H9 (cell line): ENCODE measurements around the gene SORBS1. TPM values are rescaled to one million over a fixed set of nuclear protein-coding genes. Genes with fewer than 3 reads are reported as not detected.

ENCODE experiments used
- DNase-seq: peaks from one replicate; pipeline ENCODE4 v3.0.0-alpha.2; 2017
- H2AFZ ChIP-seq: one replicate; pipeline ENCODE4 v1.6.1; 2013; ENCODE audit warnings: mild to moderate bottlenecking, low read length, control low read depth, moderate library complexity
- H2AK5ac ChIP-seq: 2 replicates; pipeline ENCODE4 v1.6.1; 2013; ENCODE audit warnings: low read length, control low read depth, mixed read lengths; ENCODE audit not compliant: insufficient read length
- H2BK120ac ChIP-seq: one replicate; pipeline ENCODE4 v1.6.1; 2013; ENCODE audit warnings: low read depth, mild to moderate bottlenecking, low read length, control low read depth, inconsistent platforms; ENCODE audit not compliant: poor library complexity, severe bottlenecking
- H2BK12ac ChIP-seq: 2 replicates; pipeline ENCODE4 v1.6.1; 2013; ENCODE audit warnings: low read length, control low read depth, mixed read lengths, low read depth; ENCODE audit not compliant: insufficient read length
- H2BK15ac ChIP-seq: 2 replicates; pipeline ENCODE4 v1.6.1; 2013; ENCODE audit warnings: low read depth, low read length, control low read depth
- H2BK20ac ChIP-seq: one replicate; pipeline ENCODE4 v1.6.1; 2013; ENCODE audit warnings: low read depth, mild to moderate bottlenecking, low read length, control low read depth, inconsistent platforms; ENCODE audit not compliant: poor library complexity, severe bottlenecking
- H2BK5ac ChIP-seq: 2 replicates; pipeline ENCODE4 v1.6.1; 2013; ENCODE audit warnings: low read length, control low read depth, mixed read lengths; ENCODE audit not compliant: insufficient read length
- H3K14ac ChIP-seq: 2 replicates; pipeline ENCODE4 v1.6.1; 2013; ENCODE audit warnings: low read length, control low read depth; ENCODE audit not compliant: insufficient read depth
- H3K18ac ChIP-seq: 2 replicates; pipeline ENCODE4 v1.6.1; 2013; ENCODE audit warnings: low read depth, mild to moderate bottlenecking, mixed read lengths, low read length, control low read depth; ENCODE audit not compliant: insufficient read length
- H3K23ac ChIP-seq: 2 replicates; pipeline ENCODE4 v1.6.1; 2013; ENCODE audit warnings: low read length, control low read depth, mixed read lengths, low read depth; ENCODE audit not compliant: insufficient read length
- H3K23me2 ChIP-seq: 2 replicates; pipeline ENCODE4 v1.6.1; 2013; ENCODE audit warnings: low read depth, mild to moderate bottlenecking, mixed read lengths, low read length, control low read depth; ENCODE audit not compliant: insufficient read length, poor library complexity, severe bottlenecking
- H3K27ac ChIP-seq: 2 replicates; pipeline ENCODE4 v1.5.1; 2013; ENCODE audit warnings: low read length, control low read depth, mixed read lengths, low read depth; ENCODE audit not compliant: insufficient read length
- H3K27me3 ChIP-seq: 2 replicates; pipeline ENCODE4 v1.6.1; 2013; ENCODE audit warnings: low read length, control low read depth, inconsistent platforms; ENCODE audit not compliant: insufficient read depth
- H3K4ac ChIP-seq: 2 replicates; pipeline ENCODE4 v1.6.1; 2013; ENCODE audit warnings: low read depth, mild to moderate bottlenecking, control low read depth, inconsistent platforms, low read length, moderate library complexity
- H3K4me1 ChIP-seq: 2 replicates; pipeline ENCODE4 v1.6.1; 2013; ENCODE audit warnings: low read length, control low read depth, inconsistent platforms; ENCODE audit not compliant: insufficient read depth
- H3K4me2 ChIP-seq: 2 replicates; pipeline ENCODE4 v1.6.1; 2013; ENCODE audit warnings: low read length, control low read depth, mixed read lengths; ENCODE audit not compliant: insufficient read length, insufficient read depth
- H3K56ac ChIP-seq: 2 replicates; pipeline ENCODE4 v1.6.1; 2013; ENCODE audit warnings: low read depth, mild to moderate bottlenecking, mixed read lengths, low read length, control low read depth; ENCODE audit not compliant: insufficient read length
- H3K79me1 ChIP-seq: 2 replicates; pipeline ENCODE4 v1.6.1; 2013; ENCODE audit warnings: low read depth, mild to moderate bottlenecking, moderate library complexity, low read length, control low read depth, inconsistent platforms; ENCODE audit not compliant: insufficient read depth, poor library complexity, severe bottlenecking
- H3K79me2 ChIP-seq: 2 replicates; pipeline ENCODE4 v1.6.1; 2013; ENCODE audit warnings: low read length, control low read depth, inconsistent platforms; ENCODE audit not compliant: insufficient read depth
- H3K9ac ChIP-seq: 2 replicates; pipeline ENCODE4 v1.6.1; 2013; ENCODE audit warnings: low read length, control low read depth, mixed read lengths; ENCODE audit not compliant: insufficient read length; ENCODE audit errors: extremely low read depth
- H3K9me3 ChIP-seq: one replicate; pipeline ENCODE4 v1.6.1; 2013; ENCODE audit warnings: low read depth, low read length, inconsistent platforms; ENCODE audit not compliant: control insufficient read depth
- H3T11ph ChIP-seq: one replicate; pipeline ENCODE4 v1.6.1; 2013; ENCODE audit warnings: mild to moderate bottlenecking, low read length, control low read depth, inconsistent platforms
- H4K20me1 ChIP-seq: one replicate; pipeline ENCODE4 v1.6.1; 2013; ENCODE audit not compliant: control insufficient read depth, insufficient read length, insufficient read depth
- H4K5ac ChIP-seq: 2 replicates; pipeline ENCODE4 v1.6.1; 2013; ENCODE audit warnings: low read depth, mild to moderate bottlenecking, mixed read lengths, low read length, control low read depth; ENCODE audit not compliant: insufficient read length
- H4K8ac ChIP-seq: replicated peaks from 2 replicates; pipeline ENCODE4 v1.6.1; 2013; ENCODE audit warnings: low read length, control low read depth, mixed read lengths, low read depth; ENCODE audit not compliant: insufficient read length
- H4K91ac ChIP-seq: 2 replicates; pipeline ENCODE4 v1.6.1; 2013; ENCODE audit warnings: low read depth, mild to moderate bottlenecking, moderate library complexity, mixed read lengths, low read length, control low read depth; ENCODE audit not compliant: insufficient read length
- H3K27ac Mint-ChIP-seq, 3 experiments: 2 replicates in 2 of 3; 3 replicates in 1 of 3; pipeline ENCODE4 v1.8.0; 2020 to 2021; ENCODE audit warnings: mixed read lengths in 3 of 3, mild to moderate bottlenecking in 1 of 3, moderate library complexity in 1 of 3
- H3K27me3 Mint-ChIP-seq: 2 replicates; pipeline ENCODE4 v1.8.0; 2021; ENCODE audit warnings: low read depth, mild to moderate bottlenecking, moderate library complexity, mixed read lengths
- H3K36me3 Mint-ChIP-seq, 3 experiments: 2 replicates in 2 of 3; 3 replicates in 1 of 3; pipeline ENCODE4 v1.8.0; 2020 to 2021; ENCODE audit warnings: low read depth in 3 of 3, mixed read lengths in 3 of 3; ENCODE audit not compliant: insufficient read depth in 1 of 3
- H3K4me1 Mint-ChIP-seq, 2 experiments: 2 replicates each; pipeline ENCODE4 v1.8.0; 2020; ENCODE audit warnings: mixed read lengths in 2 of 2
- H3K4me3 Mint-ChIP-seq, 2 experiments: 2 replicates in 1 of 2; 3 replicates in 1 of 2; pipeline ENCODE4 v1.8.0; 2020 to 2021; ENCODE audit warnings: mild to moderate bottlenecking in 2 of 2, mixed read lengths in 2 of 2, moderate library complexity in 1 of 2
- H3K9me3 Mint-ChIP-seq, 2 experiments: 2 replicates in 1 of 2; 3 replicates in 1 of 2; pipeline ENCODE4 v1.8.0; 2020; ENCODE audit warnings: mild to moderate bottlenecking in 2 of 2, mixed read lengths in 2 of 2, moderate library complexity in 1 of 2
- WGBS: extraction: QIAGEN DNeasy Blood & Tissue Kit; methylation state at CpG from one replicate; pipeline ENCODE4 v1.1.7; 2013; ENCODE audit warnings: missing lambda C conversion rate, low lambda C conversion rate, mixed read lengths; ENCODE audit not compliant: insufficient read length; ENCODE audit errors: extremely low coverage; 5-methylcytosine and 5-hydroxymethylcytosine counted together
- total RNA-seq: library from RNA; stranded (reverse); gene quantifications from 2 replicates; pipeline ENCODE4 v1.2.1, GENCODE V29; 2021
- TF ChIP-seq, protein P1 (sequence below): fragments of 200-600 bp; sonication (generic); conservative IDR thresholded peaks from 3 replicates; pipeline ENCODE4 v1.8.0; 2021; ENCODE audit warnings: antibody characterized with exemption, mild to moderate bottlenecking

SORBS1 gene
- total RNA-seq, 1 experiment from 2014 or later: 24.3 TPM

DNA sequence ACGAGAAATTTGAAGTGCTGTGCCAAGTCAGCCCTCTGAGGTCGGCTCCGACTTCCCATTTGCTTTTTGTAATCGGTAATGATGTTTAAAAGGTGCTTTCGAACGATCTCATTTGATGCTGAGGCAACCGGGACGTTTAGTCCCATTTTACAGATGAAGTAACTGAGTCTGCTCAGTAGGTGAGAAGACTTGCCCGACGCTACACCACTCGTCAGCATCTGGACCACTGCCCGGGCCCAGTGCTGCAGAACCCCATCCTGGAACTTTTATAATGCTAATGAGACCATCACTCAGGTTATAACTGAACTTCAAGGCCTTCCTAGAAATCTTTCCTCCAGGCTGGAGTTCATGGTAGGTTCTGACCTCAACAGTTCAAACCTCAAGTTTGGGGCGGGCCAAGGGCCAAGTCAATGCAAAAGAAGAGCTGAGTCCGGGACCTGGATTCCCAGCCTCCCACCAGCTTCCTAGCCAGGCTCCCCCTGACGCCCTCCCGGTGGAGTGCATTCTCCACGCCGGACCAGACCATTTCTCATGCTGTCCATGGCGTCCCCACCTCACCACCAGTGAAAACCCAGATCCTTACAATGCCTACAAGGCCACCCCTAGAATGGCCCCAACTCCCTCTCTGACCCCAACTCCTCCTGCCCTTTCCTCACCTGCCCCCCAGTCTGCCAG lies 269.7 kb downstream of the SORBS1 start:
- Histone ChIP-seq H3K56ac (no peak overlapping the region), H3K79me2 (peaks cover 17% of the 10 kb centered on the region; the same call in 1 of the 2 replicates), H4K5ac (no peak overlapping the region), H4K8ac (no peak overlapping the region), H2BK12ac (no peak overlapping the region), H2BK5ac (no peak overlapping the region), H3K23me2 (peaks cover 12% of the 10 kb centered on the region), H3K4ac (no peak overlapping the region), H3T11ph (no peak overlapping the region), H3K23ac (no peak overlapping the region), H3K14ac (no peak overlapping the region; the same call in 1 of the 2 replicates), H3K27ac (no peak overlapping the region), H2AFZ (no peak overlapping the region), H4K20me1 (no peaks in the 10 kb centered on the region), H3K4me1 (0 out of 2 replicates have a peak, but pooled peaks cover 5% of the 10 kb centered on the region), H2AK5ac (no peak overlapping the region), H2BK20ac (no peak overlapping the region), H3K18ac (no peak overlapping the region), H3K9ac (no peak overlapping the region), H3K4me2 (peak overlapping the region; percentile 45), H4K91ac (no peak overlapping the region), H3K79me1 (no peaks in the 10 kb centered on the region), H2BK120ac (no peak overlapping the region), H3K27me3 (no peaks in the 10 kb centered on the region), H3K9me3 (no peaks in the 10 kb centered on the region), H2BK15ac (no peak overlapping the region)
- Mint-ChIP-seq H3K4me3 (peak overlapping the region; percentile 80 to 88), H3K27ac (no peak overlapping the region; a peak in 1 of 7 replicates), H3K27me3 (peaks cover 47% of the 10 kb centered on the region), H3K4me1 (peaks cover 54% of the 10 kb centered on the region in 2 experiments), H3K9me3 (no peaks in the 10 kb centered on the region), H3K36me3 (peaks cover 0 to 9% (median 3%) of the 10 kb centered on the region in 3 experiments; a peak in 4 of 7 replicates)
- DNase-seq: no peak
- WGBS: no CpG with 5 or more reads among the region's 19 CpGs
- TF ChIP-seq, protein P1, sequence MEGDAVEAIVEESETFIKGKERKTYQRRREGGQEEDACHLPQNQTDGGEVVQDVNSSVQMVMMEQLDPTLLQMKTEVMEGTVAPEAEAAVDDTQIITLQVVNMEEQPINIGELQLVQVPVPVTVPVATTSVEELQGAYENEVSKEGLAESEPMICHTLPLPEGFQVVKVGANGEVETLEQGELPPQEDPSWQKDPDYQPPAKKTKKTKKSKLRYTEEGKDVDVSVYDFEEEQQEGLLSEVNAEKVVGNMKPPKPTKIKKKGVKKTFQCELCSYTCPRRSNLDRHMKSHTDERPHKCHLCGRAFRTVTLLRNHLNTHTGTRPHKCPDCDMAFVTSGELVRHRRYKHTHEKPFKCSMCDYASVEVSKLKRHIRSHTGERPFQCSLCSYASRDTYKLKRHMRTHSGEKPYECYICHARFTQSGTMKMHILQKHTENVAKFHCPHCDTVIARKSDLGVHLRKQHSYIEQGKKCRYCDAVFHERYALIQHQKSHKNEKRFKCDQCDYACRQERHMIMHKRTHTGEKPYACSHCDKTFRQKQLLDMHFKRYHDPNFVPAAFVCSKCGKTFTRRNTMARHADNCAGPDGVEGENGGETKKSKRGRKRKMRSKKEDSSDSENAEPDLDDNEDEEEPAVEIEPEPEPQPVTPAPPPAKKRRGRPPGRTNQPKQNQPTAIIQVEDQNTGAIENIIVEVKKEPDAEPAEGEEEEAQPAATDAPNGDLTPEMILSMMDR: no peak
